ENCODE results near the gene DCDC2B. TPM values are rescaled to one million over a fixed set of nuclear protein-coding genes. Genes with fewer than 3 reads are reported as not detected.
A peak's percentile ranks its signal among the peaks of the same experiment; 100 is the strongest.

DCDC2B gene
- total and polyA plus RNA-seq, 9 of the 15 experiments (the other 6 are each of a cell fraction or from before 2014, with no cell fraction given) = not detected

DNA sequence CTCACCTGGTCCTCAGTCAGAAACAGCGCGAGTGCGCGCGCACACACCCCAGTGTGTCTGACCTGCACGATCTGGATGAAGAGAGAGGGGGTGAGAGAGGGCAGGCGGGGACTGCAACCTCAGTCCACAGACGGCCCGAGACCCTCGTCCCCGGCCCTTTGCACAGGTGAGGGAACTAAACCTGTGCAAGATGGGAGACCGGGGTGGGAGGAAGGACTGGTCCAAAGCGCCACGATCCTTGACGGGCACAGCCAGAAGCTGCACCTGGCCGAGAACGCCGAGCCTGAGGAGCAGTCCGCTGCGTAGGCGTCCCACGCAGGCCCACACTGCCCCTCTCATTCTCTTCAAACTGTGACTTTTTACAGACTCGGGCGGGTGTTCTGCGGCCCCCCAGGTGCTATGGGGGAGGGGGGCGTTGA is 3.9 kb upstream of the DCDC2B start (continued):
- TF ChIP-seq THAP12 (CRISPR knock-in tag; IDR thresholded peaks at IDR 0.05) = peak; percentile 46; the same call in 1 of the 2 replicates
- no peak for TF ChIP-seq ZSCAN29 (IDR thresholded peaks at IDR 0.05)
- TF ChIP-seq, protein P1, sequence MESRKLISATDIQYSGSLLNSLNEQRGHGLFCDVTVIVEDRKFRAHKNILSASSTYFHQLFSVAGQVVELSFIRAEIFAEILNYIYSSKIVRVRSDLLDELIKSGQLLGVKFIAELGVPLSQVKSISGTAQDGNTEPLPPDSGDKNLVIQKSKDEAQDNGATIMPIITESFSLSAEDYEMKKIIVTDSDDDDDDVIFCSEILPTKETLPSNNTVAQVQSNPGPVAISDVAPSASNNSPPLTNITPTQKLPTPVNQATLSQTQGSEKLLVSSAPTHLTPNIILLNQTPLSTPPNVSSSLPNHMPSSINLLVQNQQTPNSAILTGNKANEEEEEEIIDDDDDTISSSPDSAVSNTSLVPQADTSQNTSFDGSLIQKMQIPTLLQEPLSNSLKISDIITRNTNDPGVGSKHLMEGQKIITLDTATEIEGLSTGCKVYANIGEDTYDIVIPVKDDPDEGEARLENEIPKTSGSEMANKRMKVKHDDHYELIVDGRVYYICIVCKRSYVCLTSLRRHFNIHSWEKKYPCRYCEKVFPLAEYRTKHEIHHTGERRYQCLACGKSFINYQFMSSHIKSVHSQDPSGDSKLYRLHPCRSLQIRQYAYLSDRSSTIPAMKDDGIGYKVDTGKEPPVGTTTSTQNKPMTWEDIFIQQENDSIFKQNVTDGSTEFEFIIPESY (CRISPR knock-in tag; IDR thresholded peaks at IDR 0.05) = peak; percentile 24; the same call in 1 of the 2 replicates
- TF ChIP-seq ZNF561 (CRISPR knock-in tag; conservative IDR thresholded peaks at IDR 0.05) = no peak
- no peak for TF ChIP-seq ESRRA (IDR thresholded peaks at IDR 0.05; ENCODE audit: borderline replicate concordance, low read depth)
- TF ChIP-seq STAG1 (CRISPR knock-in tag; IDR thresholded peaks at IDR 0.05; ENCODE audit: borderline replicate concordance) = 0 out of 2 replicates have a peak, but pooled peaks have one; percentile 24
- TF ChIP-seq KDM4B (IDR thresholded peaks at IDR 0.05; ENCODE audit: borderline replicate concordance in 2 of 2, low read depth in 1 of 2) = no peak
- TF ChIP-seq NFE2 (IDR thresholded peaks at IDR 0.05; ENCODE audit: low read depth) = no peak
- no peak for TF ChIP-seq EP300 (IDR thresholded peaks at IDR 0.05; ENCODE audit: low read length)
- TF ChIP-seq, protein P2, sequence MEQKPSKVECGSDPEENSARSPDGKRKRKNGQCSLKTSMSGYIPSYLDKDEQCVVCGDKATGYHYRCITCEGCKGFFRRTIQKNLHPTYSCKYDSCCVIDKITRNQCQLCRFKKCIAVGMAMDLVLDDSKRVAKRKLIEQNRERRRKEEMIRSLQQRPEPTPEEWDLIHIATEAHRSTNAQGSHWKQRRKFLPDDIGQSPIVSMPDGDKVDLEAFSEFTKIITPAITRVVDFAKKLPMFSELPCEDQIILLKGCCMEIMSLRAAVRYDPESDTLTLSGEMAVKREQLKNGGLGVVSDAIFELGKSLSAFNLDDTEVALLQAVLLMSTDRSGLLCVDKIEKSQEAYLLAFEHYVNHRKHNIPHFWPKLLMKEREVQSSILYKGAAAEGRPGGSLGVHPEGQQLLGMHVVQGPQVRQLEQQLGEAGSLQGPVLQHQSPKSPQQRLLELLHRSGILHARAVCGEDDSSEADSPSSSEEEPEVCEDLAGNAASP (IDR thresholded peaks at IDR 0.05) = no peak
- no peak for TF ChIP-seq CBX1 (IDR thresholded peaks at IDR 0.05; ENCODE audit: low read depth)
- no peak for TF ChIP-seq DNMT1 (IDR thresholded peaks at IDR 0.05)
- TF ChIP-seq, protein P3, sequence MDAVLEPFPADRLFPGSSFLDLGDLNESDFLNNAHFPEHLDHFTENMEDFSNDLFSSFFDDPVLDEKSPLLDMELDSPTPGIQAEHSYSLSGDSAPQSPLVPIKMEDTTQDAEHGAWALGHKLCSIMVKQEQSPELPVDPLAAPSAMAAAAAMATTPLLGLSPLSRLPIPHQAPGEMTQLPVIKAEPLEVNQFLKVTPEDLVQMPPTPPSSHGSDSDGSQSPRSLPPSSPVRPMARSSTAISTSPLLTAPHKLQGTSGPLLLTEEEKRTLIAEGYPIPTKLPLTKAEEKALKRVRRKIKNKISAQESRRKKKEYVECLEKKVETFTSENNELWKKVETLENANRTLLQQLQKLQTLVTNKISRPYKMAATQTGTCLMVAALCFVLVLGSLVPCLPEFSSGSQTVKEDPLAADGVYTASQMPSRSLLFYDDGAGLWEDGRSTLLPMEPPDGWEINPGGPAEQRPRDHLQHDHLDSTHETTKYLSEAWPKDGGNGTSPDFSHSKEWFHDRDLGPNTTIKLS (IDR thresholded peaks at IDR 0.05; ENCODE audit: borderline replicate concordance, low read depth) = no peak
- no peak for TF ChIP-seq MTA1 (IDR thresholded peaks at IDR 0.05; ENCODE audit: borderline replicate concordance)
- no peak for TF ChIP-seq TCF3 (CRISPR knock-in tag; IDR thresholded peaks at IDR 0.05)
- TF ChIP-seq GATAD2A (IDR thresholded peaks at IDR 0.05) = no peak
- no peak for TF ChIP-seq XRCC3 (IDR thresholded peaks at IDR 0.05)
- TF ChIP-seq HNRNPH1 (optimal IDR thresholded peaks at IDR 0.05; ENCODE audit: low read depth, low read length) = no peak
- TF ChIP-seq NFXL1 (CRISPR knock-in tag; IDR thresholded peaks at IDR 0.05) = no peak
- TF ChIP-seq NFIC (IDR thresholded peaks at IDR 0.05) = no peak
- TF ChIP-seq ZBTB17 (CRISPR knock-in tag; IDR thresholded peaks at IDR 0.05) = no peak
- TF ChIP-seq ZNF696 (CRISPR knock-in tag; conservative IDR thresholded peaks at IDR 0.05) = no peak
- TF ChIP-seq FIP1L1 (IDR thresholded peaks at IDR 0.05; ENCODE audit: low read depth, low read length, poor library complexity, severe bottlenecking) = no peak
- no peak for TF ChIP-seq ZNF165 (CRISPR knock-in tag; IDR thresholded peaks at IDR 0.05; ENCODE audit: borderline replicate concordance)
- TF ChIP-seq CREBBP (IDR thresholded peaks at IDR 0.05; ENCODE audit: low read depth, low read length) = no peak
- no peak for TF ChIP-seq BCOR (IDR thresholded peaks at IDR 0.05)

All from K562 (cell line).